IPS-18c (cell line): ENCODE measurements around the gene XPC.
A peak's percentile ranks its signal among the peaks of the same experiment; 100 is the strongest.

Experiments used
- H3K4me3 ChIP-seq: 2 replicates; pipeline ENCODE4 v1.7.0; 2013; ENCODE audit warnings: low read depth, mild to moderate bottlenecking, low read length, moderate library complexity; ENCODE audit not compliant: insufficient read depth
- H3K9me3 ChIP-seq: one replicate; pipeline ENCODE4 v1.6.1; 2013; ENCODE audit warnings: mild to moderate bottlenecking, low read length, moderate library complexity; ENCODE audit not compliant: control insufficient read depth, insufficient read depth

XPC gene

DNA sequence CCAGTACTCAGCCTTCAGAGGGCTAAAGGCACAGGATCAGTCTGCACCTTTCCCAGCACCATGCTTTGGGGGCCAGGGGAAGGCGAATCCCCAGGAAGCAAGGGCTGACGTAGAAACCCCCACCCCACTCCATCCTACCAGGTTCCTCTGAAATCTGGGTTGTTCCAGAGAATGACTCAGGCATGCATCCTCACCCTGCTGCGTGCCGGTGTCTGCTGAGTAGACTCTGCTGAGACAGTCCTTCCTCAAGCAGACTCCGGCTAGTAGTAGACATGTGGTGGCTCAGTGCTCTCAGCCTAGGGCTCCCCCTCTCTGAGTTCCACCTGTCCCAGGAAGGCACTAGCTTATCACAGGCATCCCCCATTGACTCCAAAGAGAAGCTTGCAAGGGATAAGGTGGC is 44.5 kb downstream of the XPC start:
- Histone ChIP-seq H3K4me3 (no peak overlapping the region), H3K9me3 (no peaks in the 10 kb centered on the region)

DNA sequence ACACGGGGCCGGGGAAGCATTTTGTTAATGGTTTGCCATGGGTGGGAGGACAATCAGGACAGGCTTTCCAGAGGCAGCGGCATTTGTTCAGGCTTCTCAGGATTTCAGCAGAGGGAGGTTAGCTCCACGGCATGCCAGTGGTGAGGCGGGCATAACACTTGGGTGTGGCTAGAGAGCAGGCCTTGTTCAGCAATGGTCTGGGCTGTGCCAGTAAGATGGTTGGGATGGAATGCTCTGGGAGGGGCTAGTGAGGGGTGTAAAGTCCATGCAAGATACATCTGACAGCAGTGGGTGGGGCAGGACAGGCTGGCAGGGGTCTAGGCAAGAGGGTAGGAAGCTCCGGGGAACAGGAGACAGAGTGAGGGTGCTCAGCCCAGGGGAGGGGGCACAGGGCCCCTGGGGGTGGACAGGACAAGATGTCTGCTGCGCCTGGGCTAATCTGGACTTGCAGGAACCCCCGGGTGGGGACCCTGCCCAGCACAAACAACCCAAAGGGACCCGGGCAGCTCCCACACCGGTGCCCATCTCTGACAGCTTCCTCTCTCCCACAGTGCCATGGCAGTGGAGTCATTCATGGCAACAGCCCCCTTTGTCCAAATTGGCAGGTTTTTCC is 45.1 kb downstream of the XPC start:
- H3K4me3 ChIP-seq = no peak overlapping the region

DNA sequence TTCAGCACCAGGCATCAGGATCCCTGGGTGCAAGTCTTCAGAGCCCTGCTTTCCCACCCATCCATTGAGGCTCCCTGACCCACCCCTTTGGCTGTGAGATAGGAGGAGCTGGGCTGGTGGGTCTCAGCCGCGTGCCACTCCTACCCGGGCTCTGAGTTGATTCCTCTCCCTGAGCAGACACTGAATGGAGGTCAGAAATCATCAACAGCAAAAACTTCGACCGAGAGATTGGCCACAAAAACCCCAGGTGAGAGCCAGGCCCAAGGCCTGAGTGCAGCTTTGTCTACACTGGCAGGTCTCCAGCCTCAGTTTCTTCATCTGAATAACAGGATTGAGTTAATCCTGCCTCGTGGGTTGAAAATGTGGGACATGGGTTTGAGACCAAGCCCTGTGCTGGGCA is 45.7 kb downstream of the XPC start:
- H3K4me3 ChIP-seq = no peak overlapping the region
- no peaks in the 10 kb centered on the region for H3K9me3 ChIP-seq

More for the DNA sequence above, 45.1 kb downstream of the XPC start:
- no peaks in the 10 kb centered on the region for H3K9me3 ChIP-seq

DNA sequence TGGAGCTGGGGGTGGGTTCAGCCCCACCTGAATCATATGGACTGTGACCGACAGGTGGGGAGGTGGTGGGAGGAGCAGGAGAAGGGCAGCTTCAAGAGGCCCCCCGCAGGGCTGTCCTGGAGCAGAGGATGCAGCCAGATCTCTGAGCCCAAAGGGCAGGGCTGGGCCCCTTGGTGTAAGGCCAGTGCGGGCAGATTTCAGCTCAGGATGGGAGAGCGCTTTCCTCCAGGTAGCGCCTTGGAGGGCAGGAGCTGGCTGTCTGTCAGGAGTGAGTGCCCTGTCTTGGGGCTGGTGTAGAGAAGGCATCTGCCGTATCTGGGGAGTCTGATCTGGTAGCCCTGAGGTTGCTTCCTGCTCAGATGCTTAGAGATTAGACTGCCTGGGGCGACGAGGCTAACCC is 46.3 kb downstream of the XPC start:
- H3K4me3 ChIP-seq = no peak overlapping the region
- H3K9me3 ChIP-seq = no peaks in the 10 kb centered on the region

DNA sequence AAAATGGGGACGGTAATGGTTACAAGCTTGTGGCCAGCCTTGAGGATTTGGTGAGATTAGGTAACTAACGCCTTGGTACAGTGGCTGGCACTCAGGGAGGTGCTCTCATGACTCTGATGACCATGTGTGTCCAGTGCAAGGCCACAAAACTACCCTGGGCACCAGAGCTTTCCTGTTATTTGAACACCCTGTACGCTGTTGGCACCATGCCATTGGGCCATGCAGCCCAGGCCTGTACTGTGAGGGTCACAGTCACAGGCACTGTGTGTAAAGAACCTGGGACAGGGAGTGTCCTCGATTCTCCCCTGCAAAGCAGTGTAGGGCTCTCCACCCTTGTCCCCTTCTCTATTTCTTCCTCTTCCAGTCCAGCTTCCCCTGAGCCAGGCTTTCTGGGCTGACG is 47.3 kb downstream of the XPC start:
- no peak overlapping the region for H3K4me3 ChIP-seq

DNA sequence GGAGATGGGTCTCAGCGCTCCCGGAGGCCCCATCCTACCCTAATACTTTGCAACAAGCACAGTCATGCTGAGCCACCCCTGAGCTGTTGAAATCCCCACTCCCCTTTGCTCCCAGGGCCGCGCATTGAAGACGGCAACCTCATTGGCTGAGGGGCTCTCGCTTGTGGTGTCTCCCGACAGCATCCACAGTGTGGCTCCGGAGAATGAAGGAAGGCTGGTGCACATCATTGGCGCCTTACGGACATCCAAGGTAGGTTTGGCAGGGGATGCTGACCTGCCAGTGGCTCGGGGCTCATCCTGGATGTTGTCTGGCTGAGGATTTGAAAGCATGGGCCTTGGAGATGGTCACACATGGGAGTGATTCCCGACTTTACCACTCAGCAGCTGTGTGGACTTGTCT is 47.7 kb downstream of the XPC start:
- no peak overlapping the region for H3K4me3 ChIP-seq
- no peaks in the 10 kb centered on the region for H3K9me3 ChIP-seq

More for the DNA sequence above, 47.3 kb downstream of the XPC start:
- H3K9me3 ChIP-seq = no peaks in the 10 kb centered on the region

DNA sequence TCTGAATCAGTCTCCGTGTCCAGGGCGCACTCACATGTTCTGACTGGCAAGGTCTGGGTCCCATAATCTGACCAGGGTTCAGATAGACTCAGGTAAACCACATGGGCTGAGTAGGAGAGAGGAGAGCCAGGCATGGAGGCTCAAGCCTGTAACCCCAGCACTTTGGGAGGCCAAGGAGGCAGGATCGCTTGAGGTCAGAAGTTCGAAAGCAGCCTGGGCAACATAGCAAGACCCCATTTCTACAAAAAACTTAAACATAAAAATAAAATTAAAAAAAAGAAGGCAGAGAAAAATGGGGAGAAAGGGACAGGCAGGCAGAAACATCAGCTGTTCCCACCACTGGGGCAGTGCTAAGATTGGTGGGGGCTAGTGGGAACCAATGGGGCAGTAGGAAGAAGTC is 48.2 kb downstream of the XPC start:
- Histone ChIP-seq H3K4me3 (no peak overlapping the region), H3K9me3 (no peaks in the 10 kb centered on the region)

DNA sequence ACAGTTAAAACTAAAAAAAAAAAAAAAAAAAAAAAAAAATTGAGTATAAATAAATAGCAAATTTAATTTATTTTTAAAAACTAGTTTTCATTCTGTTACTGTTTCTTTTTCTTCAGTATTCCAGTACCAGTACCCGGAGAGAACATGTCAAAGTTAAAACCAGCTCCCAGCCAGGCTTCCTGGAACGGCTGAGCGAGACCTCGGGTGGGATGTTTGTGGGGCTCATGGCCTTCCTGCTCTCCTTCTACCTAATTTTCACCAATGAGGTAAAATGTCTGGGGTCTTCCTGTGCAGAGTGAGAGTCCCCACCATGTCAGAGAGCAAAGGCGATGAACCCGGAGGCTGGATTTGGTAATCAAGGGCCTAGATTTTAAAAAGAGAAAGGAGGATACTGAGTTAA is 49.1 kb downstream of the XPC start:
- Histone ChIP-seq H3K9me3 (no peaks in the 10 kb centered on the region), H3K4me3 (no peak overlapping the region)

DNA sequence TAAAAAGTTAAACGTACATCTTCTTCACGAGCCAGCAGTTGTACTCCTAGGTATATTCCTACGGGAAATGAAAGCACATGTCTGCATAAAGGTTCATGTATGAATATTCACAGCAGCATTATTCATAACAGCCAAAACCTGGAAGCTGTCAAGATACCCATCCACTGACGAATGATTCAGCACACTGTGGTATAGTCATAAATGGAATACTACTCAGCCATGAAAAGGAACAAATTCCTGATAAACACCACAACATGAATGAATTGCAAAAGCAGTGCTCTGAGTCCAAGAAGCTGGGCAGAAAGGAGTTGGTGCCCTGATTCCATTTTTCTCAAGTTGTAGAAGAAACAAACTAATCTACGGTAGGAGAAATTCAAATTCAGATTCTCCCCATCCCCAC is 49.7 kb downstream of the XPC start:
- Histone ChIP-seq H3K4me3 (no peak overlapping the region), H3K9me3 (no peaks in the 10 kb centered on the region)

DNA sequence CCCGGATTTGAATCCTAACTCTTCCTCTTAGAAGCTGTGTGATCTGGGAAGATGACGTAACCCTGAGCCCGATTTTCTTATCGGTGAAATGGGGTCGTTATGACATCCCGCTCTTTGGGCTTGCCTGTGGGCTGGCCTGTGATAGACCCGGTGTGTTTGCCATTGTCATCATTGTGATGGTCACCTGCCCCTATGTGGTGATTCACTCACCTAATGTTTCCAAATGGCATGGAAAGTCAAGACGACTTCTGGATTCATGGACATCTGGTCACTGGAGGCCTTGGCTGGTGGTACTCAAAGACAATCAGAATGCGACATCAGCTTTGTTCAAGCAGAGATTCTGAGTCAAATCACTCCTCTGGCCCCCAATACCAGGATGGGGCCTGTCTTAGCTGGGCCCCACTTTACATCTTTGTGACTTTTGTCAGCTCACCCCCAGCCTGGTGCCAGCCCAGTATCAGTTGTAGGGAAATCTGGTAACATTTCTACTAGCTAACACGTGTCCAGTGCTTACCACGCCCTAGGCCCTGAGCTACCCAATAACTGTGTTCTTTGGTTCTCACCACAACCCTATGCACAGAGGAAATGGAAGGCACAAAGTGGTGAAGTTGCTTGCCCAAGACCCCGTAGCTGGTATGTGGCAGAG is 50.8 kb downstream of the XPC start:
- H3K4me3 ChIP-seq = no peak overlapping the region
- no peaks in the 10 kb centered on the region for H3K9me3 ChIP-seq

DNA sequence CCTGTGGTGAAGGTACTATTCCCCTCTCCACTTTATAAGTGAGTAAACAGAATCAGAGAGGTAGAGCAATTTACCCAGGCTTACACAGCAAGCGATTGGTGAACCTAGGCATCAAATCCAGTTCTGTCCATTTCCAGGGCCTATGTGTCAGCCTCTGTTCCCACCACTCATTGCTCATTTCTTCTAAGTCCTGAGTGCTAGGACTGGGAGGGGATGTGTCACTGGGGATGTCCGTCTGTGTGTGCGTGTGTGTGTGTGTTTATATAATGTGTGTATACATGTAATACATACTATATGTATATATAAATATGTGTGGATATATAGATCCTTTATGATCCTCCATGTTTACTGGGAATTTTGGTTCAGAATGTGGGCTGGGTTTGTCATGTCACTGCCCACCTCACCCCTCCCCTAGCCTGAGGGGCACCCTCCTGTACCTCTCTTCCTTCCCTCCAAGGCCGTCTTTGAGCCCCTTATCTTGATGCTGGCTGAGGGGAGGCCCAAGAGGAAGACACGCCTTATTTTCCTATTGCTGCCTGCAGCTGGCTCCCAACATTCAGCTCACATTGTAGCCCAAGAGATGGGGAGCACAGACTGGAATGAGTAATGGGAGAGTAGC is 51.4 kb downstream of the XPC start:
- no peaks in the 10 kb centered on the region for H3K9me3 ChIP-seq
- no peak overlapping the region for H3K4me3 ChIP-seq

DNA sequence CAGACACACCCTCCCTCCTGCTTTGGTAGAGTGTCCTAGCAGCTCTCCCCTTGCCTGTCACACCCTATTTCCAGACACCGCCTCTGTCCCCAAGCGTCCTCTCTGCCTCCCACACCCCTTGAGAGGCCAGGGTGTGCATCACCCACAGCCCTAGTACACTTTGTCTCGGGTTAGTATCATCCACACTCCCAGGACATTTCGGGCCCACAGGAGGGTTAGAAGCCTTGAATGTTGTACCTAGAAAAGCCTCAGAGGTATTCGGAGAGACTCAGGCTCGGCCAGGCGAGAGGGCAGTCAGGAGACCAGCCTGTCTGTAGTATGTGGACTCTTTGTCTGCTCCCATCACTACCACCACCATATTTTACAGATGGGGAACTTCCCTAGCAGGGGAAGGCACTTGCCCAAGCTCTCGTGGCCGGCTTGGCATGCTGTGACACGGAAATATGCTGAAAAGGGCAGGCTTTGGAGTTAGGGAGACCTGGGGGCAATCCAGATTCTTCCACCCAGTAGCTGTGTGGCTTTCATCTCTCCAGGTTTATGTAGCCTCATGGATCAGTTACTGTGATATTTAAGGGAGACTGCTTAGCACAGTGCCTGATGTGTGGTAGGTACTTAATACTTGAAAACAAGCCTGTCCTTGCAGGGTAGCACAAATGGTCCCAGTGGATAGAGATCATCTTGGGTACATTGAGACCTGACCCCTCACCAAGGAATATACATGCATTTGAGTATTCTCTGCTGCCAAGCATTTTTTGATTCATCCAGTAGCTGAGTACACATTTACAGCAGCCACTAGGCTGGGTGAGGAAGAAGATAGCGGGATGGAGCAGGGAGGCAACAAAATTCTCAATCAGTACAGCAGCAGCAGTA is 52.1 kb downstream of the XPC start:
- peak overlapping the region; percentile 95 for H3K4me3 ChIP-seq

DNA sequence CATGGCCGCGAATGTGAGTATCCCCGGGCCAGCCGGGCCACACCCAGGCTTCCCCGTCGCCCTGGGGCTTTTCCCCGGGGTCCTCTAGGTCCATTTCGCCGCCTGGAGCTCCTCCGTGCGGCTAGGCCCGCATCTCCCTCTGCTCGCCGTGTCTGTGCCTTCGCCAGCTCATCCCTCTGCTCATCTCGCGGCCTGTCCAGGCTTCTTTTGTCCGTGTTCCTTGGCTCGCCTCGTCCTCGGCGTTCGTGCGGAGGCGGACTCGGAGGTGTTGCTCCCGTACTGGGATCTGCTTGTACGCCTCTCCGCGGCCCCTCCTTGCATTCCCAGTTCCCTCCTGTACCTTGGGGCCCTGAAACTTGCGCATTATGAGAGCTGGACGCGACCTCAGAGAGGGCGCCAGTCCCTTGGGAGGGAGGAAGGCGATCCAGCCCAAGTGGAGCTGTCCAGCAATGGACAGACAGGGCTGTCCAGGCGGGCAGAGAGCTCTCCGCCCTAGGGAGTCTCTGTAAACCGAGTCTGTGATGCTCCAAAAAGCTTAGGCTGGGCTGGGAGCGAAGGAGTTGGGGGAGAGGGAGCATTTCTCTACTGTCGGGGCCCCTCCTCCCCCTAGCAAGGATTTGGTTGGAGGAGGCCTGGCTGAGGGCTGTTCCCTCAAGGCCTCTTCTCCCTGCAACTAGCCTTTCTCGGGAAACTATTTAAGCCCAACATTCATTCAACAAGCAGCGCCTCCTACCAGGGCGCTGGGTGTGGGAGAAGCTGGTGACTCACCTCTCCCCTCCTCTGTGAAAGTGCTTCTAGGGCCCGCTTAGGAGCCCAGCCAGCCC is 53.0 kb downstream of the XPC start:
- Histone ChIP-seq H3K9me3 (no peaks in the 10 kb centered on the region), H3K4me3 (peak overlapping the region; percentile 95)

More for the DNA sequence above, 52.1 kb downstream of the XPC start:
- H3K9me3 ChIP-seq = no peaks in the 10 kb centered on the region

DNA sequence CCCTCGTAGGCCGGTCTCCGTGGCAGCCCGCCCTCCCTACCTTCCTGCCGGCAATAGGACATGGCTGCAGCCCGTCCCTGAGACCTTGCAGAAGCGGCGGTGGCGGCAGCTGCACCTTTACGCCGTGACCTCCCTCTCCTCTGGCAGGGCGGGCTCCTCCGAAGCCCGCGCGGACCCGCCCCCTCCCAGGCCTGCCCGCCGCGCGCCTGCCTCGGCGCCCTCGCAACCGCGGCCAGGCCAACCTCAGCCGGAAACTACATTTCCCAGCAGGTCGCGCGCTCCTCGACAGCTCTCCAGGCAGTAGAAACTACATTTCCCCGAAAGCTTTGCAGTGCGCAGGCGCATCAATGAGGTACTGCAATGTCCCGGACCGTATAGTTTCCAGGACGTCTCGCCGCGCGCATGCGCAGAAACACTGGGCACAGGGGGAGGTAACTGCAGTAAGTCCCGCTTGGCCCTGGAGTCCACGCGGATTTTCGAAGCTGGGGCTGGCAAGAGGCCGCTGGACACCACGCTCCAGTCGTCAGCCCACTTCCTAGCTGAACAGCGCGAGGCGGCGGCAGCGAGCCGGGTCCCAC is 53.7 kb downstream of the XPC start, which contains the start of the genes CHCHD4 and TMEM43:
Gene CHCHD4, minus strand, starts transcription at position 256 of the 578 bp plus-strand sequence. Its CDS starts 194 bp downstream, at position 62.
Gene TMEM43, plus strand, starts transcription at position 438 of the 578 bp plus-strand sequence. CDS start 142 bp downstream, outside the sequence.
- no peaks in the 10 kb centered on the region for H3K9me3 ChIP-seq
- H3K4me3 ChIP-seq = peak within 1 kb of the TSS; percentile 95

DNA sequence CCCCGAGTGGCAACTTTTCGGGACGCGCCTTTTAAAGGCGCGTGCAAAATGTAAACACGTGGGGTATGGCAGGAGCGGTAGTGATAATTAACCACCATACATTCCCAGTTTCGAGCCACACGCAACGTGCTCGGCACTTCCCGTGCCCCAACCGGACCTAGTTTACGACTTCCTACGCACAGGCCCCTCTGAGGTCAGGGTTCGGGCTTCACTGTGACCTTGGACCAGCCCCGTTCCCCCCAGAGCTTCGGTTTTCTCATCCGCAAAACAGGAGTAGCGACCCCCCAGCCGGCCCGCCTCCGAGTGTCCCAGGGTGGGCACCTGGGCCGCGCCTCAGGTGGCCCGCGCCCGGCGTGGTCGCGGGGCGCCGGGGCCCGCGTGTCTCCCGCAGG is 54.2 kb downstream of the XPC start:
- Histone ChIP-seq H3K4me3 (peak overlapping the region; percentile 95), H3K9me3 (no peaks in the 10 kb centered on the region)
